Retinal pigment epithelial cell (primary cell): ENCODE data around the gene PTPN2.

ENCODE experiments used
- DNase-seq: peaks from one replicate; pipeline ENCODE4 v3.0.0-alpha.2; 2010; ENCODE audit warnings: low read depth
- H3K4me3 ChIP-seq: 2 replicates; pipeline ENCODE4 v1.5.1; 2011; ENCODE audit warnings: mild to moderate bottlenecking, low read length, control low read depth, moderate library complexity
- TF ChIP-seq, protein P1 (sequence below): conservative IDR thresholded peaks from 2 replicates; pipeline ENCODE4 v1.5.1; 2011; ENCODE audit warnings: low read depth, low read length, control low read depth, inconsistent platforms

PTPN2 gene

GRCh38 chr18:12751503-12751884 is 132.5 kb downstream of the PTPN2 start:
- TF ChIP-seq, protein P1, sequence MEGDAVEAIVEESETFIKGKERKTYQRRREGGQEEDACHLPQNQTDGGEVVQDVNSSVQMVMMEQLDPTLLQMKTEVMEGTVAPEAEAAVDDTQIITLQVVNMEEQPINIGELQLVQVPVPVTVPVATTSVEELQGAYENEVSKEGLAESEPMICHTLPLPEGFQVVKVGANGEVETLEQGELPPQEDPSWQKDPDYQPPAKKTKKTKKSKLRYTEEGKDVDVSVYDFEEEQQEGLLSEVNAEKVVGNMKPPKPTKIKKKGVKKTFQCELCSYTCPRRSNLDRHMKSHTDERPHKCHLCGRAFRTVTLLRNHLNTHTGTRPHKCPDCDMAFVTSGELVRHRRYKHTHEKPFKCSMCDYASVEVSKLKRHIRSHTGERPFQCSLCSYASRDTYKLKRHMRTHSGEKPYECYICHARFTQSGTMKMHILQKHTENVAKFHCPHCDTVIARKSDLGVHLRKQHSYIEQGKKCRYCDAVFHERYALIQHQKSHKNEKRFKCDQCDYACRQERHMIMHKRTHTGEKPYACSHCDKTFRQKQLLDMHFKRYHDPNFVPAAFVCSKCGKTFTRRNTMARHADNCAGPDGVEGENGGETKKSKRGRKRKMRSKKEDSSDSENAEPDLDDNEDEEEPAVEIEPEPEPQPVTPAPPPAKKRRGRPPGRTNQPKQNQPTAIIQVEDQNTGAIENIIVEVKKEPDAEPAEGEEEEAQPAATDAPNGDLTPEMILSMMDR, result no peak
- no peak for DNase-seq
- H3K4me3 ChIP-seq, result no peak overlapping the region

DNA sequence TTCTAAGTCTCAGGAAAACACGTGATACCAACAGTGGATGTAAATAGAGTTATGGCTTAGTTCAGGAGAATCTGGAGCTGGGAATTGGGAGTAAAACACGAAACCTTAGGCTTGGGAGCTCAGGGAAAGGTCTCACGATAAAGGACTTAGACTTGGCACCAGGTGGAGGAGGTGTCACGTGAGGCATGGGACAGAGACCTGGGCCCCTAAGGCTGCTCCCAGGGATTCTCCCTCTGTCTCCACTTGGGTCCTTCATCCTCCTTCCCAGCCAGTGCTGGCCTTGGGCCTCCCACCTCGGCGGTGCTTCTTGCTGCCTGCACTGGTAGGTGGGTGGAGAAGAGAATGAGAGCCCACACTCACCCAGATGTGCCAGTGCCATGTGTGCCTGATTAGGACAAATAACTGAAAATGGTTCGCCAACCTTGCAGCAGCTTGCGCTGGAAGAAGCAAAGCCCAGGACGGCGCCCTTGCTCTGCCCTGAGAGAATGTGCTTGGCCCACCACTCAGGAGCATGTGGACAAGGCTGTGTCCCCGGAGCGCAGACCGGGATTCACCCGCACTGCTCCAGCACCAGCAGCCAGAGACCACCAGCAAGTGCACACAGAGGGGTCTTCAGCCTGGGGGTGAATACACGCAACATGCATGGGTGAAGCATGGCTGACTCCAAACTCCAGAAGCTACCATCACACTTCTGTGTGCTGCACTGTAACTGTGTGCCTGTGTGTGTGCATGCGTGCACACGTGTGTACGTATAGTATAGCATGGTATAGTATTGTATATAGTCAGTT is 133.1 kb downstream of the PTPN2 start:
- TF ChIP-seq, protein P1, result no peak
- no peak overlapping the region for H3K4me3 ChIP-seq

GRCh38 chr18:12750076-12750714 is 133.8 kb downstream of the PTPN2 start:
- no peak for DNase-seq

More for the DNA sequence above, 133.1 kb downstream of the PTPN2 start:
- no peak for DNase-seq

DNA sequence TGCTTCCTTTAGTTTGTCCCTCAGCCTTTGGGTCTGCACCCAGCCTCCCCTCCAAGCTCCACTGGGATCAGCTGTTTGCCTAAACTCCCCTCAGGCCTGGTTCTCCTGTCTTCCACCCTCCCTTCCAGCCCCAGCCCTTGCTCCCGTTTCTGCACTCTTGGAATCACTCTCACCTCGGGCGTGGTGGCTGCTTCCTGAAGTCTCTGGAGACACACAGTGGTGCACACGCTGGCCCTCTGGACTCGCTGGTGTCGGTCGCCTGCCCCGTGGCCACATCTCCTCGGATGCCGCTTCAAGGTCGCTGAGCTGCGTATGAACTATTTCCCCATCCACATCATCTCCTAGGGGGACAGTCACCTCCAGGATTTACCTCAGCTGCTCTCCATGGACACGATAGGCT is 134.9 kb downstream of the PTPN2 start:
- TF ChIP-seq, protein P1, result no peak
- no peak for DNase-seq
- H3K4me3 ChIP-seq, result no peak overlapping the region

More at GRCh38 chr18:12750076-12750714, 133.8 kb downstream of the PTPN2 start:
- TF ChIP-seq, protein P1, result no peak
- H3K4me3 ChIP-seq, result no peak overlapping the region

GRCh38 chr18:12748671-12749070 is 135.4 kb downstream of the PTPN2 start:
- TF ChIP-seq, protein P1, result no peak
- no peak overlapping the region for H3K4me3 ChIP-seq
- no peak for DNase-seq

DNA sequence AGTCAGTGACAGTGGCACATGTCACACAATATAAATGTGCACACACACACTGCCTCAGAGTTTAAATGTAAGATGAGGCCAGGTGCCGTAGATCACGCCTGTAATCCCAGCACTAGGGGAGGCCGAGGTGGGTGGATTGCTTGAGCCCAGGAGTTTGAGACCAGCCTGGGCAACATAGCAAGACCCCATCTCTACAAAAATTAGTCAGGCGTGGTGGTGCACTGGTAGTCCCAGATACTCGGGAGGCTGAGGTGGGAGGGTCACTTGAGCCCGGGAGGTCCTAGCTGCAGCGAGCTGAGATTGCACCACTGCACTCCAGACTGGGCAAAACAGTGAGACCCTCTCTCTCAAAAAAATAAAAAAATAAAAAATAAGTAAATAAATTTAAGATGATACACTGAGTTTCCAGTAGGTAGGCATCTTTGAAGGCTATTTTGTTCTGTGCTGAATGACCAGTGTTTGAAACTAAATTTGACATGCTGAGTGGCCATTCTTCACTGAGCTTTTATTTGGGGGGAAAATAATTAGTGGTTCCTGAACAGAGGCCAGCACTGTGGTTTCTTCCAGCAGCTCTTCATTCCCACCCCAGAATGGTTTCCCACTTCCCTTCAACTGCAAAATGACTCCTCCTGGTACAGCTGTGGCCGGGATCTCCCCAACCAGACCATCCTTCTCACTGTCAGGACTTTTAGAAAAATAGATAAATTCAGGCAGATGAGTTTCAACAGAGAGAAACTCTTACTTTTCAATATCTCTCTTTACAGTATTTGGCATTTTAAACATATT is 136.3 kb downstream of the PTPN2 start:
- TF ChIP-seq, protein P1, result no peak
- no peak for DNase-seq
- no peak overlapping the region for H3K4me3 ChIP-seq
